ENCODE data around the gene ICA1L.
A peak's percentile ranks its signal among the peaks of the same experiment; 100 is the strongest.
"Not testable (repeated sequence)": the region's sequence is repeated elsewhere in the genome, so short reads cannot be mapped to it uniquely, and the experiment has no call there.

The ICA1L gene

GRCh38 chr2:202871300-202872141 is at the start of gene ICA1L:
TSS of gene ICA1L (minus strand) at chr2:202871766. CDS start at chr2:202829009, 42,757 bp downstream.
- DNase-seq (ENCODE audit: low read depth), result peak; percentile 66

GRCh38 chr2:202918860-202919259 is 47.3 kb upstream of the ICA1L start:
- DNase-seq (ENCODE audit: low read depth), result no peak

- DNase-seq (ENCODE audit: low read depth), result not testable (repeated sequence)
Observed at GRCh38 chr2:202912342-202913201, 41.0 kb upstream of the ICA1L start.

GRCh38 chr2:202911512-202912341 is 40.2 kb upstream of the ICA1L start, which contains the start of the genes CARF and WDR12:
TSS of gene CARF (plus strand) at chr2:202912275. CDS start at chr2:202941903, 29,628 bp downstream.
TSS of gene WDR12 (minus strand) at chr2:202911673. CDS start at chr2:202911476, 197 bp downstream.
- peak; percentile 91 for DNase-seq (ENCODE audit: low read depth)

GRCh38 chr2:202911203-202911511 is 39.6 kb upstream of the ICA1L start:
- DNase-seq (ENCODE audit: low read depth), result no peak

GRCh38 chr2:202910698-202911097 is 39.1 kb upstream of the ICA1L start:
- DNase-seq (ENCODE audit: low read depth), result no peak

GRCh38 chr2:202910250-202910649 is 38.7 kb upstream of the ICA1L start:
- DNase-seq (ENCODE audit: low read depth), result not testable (repeated sequence)

- peak; percentile 56 for DNase-seq (ENCODE audit: low read depth)
Observed at GRCh38 chr2:202909394-202910192, 38.0 kb upstream of the ICA1L start.

GRCh38 chr2:202908186-202908585 is 36.6 kb upstream of the ICA1L start:
- DNase-seq (ENCODE audit: low read depth), result no peak

- DNase-seq (ENCODE audit: low read depth), result not testable (repeated sequence)
Observed at GRCh38 chr2:202905507-202905906, 33.9 kb upstream of the ICA1L start.

GRCh38 chr2:202885190-202885589 is 13.6 kb upstream of the ICA1L start:
- no peak for DNase-seq (ENCODE audit: low read depth)

GRCh38 chr2:202883987-202884675 is 12.6 kb upstream of the ICA1L start:
- no peak for DNase-seq (ENCODE audit: low read depth)

- DNase-seq (ENCODE audit: low read depth), result no peak
Observed at GRCh38 chr2:202881570-202881969, 10.0 kb upstream of the ICA1L start.

GRCh38 chr2:202877699-202878098 is 6.1 kb upstream of the ICA1L start:
- DNase-seq (ENCODE audit: low read depth), result no peak

- DNase-seq (ENCODE audit: low read depth), result peak; percentile 7
Observed at GRCh38 chr2:202870431-202871299, 901 bp downstream of the ICA1L start.

- DNase-seq (ENCODE audit: low read depth), result no peak
Observed at GRCh38 chr2:202861987-202862386, 9.6 kb downstream of the ICA1L start.

- DNase-seq (ENCODE audit: low read depth), result no peak
Observed at GRCh38 chr2:202858601-202859000, 13.0 kb downstream of the ICA1L start.

GRCh38 chr2:202849343-202849742 is 22.2 kb downstream of the ICA1L start:
- not testable (repeated sequence) for DNase-seq (ENCODE audit: low read depth)

- DNase-seq (ENCODE audit: low read depth), result no peak
Observed at GRCh38 chr2:202848813-202849212, 22.8 kb downstream of the ICA1L start.

Data from fibroblast of gingiva (primary cell).